ENCODE results near the gene RAB35. TPM values are rescaled to one million over a fixed set of nuclear protein-coding genes. Genes with fewer than 3 reads are reported as not detected.

The RAB35 gene
- total RNA-seq, 2 donors from 2014 or later, result 13.4 to 17.6 TPM

DNA sequence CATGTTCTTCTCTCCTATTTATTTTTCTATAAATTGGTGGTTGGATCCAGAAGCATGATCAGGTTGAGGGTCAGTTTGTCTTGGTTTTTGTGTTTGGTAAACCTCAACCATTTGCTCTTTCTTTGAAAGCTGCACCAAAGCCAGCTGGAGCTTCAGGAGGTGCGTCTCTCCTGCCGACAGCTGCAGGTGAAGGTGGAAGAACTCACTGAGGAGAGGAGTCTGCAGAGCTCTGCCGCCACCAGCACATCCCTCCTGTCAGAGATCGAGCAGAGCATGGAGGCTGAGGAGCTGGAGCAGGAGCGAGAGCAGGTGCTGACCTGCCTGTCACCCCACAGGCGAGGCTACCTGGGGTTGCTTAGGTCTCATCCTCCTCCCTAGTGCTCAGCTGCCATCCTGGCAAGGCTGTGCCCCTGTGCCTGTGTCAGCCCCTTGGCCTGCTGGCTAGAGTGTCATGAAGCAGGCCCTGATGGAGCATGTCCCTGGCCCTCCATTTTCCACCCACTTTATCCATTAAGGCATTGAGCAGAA is 45.0 kb downstream of the RAB35 start:
- H3K27ac ChIP-seq, result no peak overlapping the region
- H3K4me3 ChIP-seq, result no peak overlapping the region
- H3K36me3 ChIP-seq, result no peaks in the 10 kb centered on the region
- TF ChIP-seq, protein P1, sequence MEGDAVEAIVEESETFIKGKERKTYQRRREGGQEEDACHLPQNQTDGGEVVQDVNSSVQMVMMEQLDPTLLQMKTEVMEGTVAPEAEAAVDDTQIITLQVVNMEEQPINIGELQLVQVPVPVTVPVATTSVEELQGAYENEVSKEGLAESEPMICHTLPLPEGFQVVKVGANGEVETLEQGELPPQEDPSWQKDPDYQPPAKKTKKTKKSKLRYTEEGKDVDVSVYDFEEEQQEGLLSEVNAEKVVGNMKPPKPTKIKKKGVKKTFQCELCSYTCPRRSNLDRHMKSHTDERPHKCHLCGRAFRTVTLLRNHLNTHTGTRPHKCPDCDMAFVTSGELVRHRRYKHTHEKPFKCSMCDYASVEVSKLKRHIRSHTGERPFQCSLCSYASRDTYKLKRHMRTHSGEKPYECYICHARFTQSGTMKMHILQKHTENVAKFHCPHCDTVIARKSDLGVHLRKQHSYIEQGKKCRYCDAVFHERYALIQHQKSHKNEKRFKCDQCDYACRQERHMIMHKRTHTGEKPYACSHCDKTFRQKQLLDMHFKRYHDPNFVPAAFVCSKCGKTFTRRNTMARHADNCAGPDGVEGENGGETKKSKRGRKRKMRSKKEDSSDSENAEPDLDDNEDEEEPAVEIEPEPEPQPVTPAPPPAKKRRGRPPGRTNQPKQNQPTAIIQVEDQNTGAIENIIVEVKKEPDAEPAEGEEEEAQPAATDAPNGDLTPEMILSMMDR (IDR thresholded peaks at IDR 0.05), result no peak
- no peaks in the 10 kb centered on the region for H3K4me1 ChIP-seq
- no peak for DNase-seq (ENCODE audit: low spot score)
- H3K9me3 ChIP-seq, result no peaks in the 10 kb centered on the region
- H3K27me3 ChIP-seq, result no peaks in the 10 kb centered on the region

DNA sequence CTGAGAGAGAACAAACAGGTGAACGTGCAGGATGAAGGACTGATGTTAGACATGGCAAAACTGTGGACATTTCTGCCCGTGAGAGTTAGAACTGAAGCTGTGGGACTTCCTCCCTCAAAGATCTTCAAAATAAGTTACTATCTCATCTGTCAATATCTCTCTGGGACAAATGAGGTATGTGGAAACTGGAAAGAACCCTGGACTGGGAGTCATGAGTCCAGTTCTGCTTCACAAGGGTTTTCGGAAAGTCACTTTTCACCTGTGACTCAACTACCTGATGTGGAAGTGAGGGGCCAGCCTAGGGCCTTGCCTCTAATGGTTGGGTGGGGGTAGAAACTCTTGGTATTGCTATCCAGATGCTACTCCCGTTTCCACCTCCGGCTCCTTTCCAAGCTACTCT is 47.3 kb downstream of the RAB35 start:
- H3K27ac ChIP-seq, result no peak overlapping the region
- H3K9me3 ChIP-seq, result no peaks in the 10 kb centered on the region
- H3K36me3 ChIP-seq, result no peaks in the 10 kb centered on the region
- TF ChIP-seq, protein P1 (IDR thresholded peaks at IDR 0.05), result no peak
- no peak for DNase-seq (ENCODE audit: low spot score)
- peaks cover 0 to 5% of the 10 kb centered on the region in 2 donors for H3K4me1 ChIP-seq
- H3K27me3 ChIP-seq, result no peaks in the 10 kb centered on the region
- H3K4me3 ChIP-seq, result no peak overlapping the region

DNA sequence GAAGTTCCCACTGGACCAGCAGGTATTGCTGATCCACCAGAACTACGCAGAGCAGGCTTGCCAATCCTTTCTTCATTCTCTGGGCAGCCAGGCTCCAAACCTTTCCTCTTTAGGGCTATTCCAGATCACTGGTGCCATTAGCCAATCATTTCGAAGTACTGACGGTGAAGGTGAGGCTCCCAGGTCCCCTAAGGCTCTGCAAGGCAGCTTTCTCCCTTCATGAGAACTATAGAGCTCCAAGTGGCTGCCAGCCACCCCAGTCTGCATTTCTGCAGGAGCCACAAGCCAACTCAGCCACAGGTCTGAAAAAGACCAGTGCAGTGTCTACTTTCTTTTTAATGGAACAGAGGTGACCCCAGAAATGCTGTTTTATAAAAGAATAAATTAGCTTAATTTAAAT is 48.7 kb downstream of the RAB35 start:
- Histone ChIP-seq H3K36me3 (no peaks in the 10 kb centered on the region), H3K27ac (no peak overlapping the region), H3K9me3 (no peaks in the 10 kb centered on the region), H3K4me1 (peaks cover 0 to 5% of the 10 kb centered on the region in 2 donors), H3K27me3 (no peaks in the 10 kb centered on the region), H3K4me3 (no peak overlapping the region)
- TF ChIP-seq, protein P1 (IDR thresholded peaks at IDR 0.05), result no peak
- DNase-seq (ENCODE audit: low spot score), result no peak

DNA sequence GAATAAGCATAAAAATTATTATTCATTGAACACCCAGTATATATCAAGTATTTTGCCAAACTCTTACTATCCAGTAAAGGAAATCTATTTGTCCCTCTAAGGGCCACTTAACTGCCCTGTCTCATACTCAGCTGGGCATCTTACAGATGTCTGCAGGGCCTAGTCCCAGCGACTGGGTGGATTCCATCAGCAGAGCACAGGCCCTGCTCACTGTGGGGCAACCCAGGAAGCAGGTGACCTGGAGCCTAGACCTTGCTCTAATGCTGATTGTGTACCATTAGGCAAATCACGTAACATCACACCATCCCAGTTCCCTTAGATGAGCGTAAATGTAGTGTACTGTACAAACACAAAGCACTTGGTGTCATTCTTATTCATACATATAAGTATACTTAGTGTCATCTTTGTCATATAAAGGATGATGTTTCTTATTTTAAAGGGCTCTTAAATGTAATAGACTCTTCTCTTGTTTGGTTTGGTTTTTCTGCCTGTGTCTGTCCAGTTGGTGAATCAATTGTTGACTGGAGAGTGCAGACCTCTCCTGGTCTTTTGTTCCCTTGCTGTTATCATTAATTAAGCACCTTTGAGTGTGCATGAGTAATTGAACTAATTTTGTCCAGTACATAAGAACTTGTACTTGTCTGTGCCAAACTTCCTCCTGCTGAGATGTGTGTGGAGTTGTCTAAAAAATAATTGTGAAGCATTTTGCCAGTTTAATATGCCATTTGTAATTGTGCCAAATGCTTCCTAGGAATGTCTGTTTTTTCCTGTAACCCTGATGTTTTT is 49.3 kb downstream of the RAB35 start:
- DNase-seq (ENCODE audit: low spot score), result no peak
- Histone ChIP-seq H3K27ac (no peak overlapping the region), H3K9me3 (no peaks in the 10 kb centered on the region), H3K36me3 (no peaks in the 10 kb centered on the region), H3K4me1 (peaks cover 0 to 5% of the 10 kb centered on the region in 2 donors), H3K4me3 (no peak overlapping the region), H3K27me3 (no peaks in the 10 kb centered on the region)
- TF ChIP-seq, protein P1 (IDR thresholded peaks at IDR 0.05), result no peak

DNA sequence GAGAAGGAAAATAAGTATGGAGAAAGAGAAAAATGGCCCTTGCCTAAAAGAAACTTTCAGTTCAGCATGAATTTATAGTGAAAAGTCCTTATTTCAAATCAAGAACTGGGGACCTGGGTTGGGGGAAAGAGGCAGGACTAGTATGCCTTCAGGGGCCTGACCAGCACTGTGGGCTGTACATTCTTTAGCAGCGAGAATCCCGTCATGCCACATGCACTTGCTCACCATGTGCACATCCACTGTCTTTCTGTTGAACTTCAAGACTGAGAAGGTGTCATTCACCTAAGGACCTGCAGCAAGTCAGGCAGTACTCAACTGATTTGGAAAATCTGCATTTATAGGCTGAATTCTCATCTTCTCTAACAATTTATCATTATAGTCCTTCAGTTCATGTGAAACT is 50.2 kb downstream of the RAB35 start:
- Histone ChIP-seq H3K27me3 (no peaks in the 10 kb centered on the region), H3K9me3 (no peaks in the 10 kb centered on the region), H3K27ac (no peak overlapping the region), H3K36me3 (no peaks in the 10 kb centered on the region), H3K4me1 (peaks cover 0 to 5% of the 10 kb centered on the region in 2 donors), H3K4me3 (no peak overlapping the region)
- DNase-seq (ENCODE audit: low spot score), result no peak
- TF ChIP-seq, protein P1 (IDR thresholded peaks at IDR 0.05), result no peak

Data from right atrium auricular region (tissue), 2 donors.